Esophagus squamous epithelium (tissue), 4 donors: Measurements from ENCODE around the gene ARHGEF11.

Experiments used
- CTCF ChIP-seq, 6 experiments: fragments of 450-650 bp in 4 of 6; fragments of 200-600 bp in 2 of 6; sonication (generic) in 2 of 6; IDR thresholded peaks; one replicate each; pipeline ENCODE4 v1.5.1; 2016 to 2019; ENCODE audit warnings: antibody characterized with exemption in 6 of 6, mild to moderate bottlenecking in 4 of 6, moderate library complexity in 4 of 6
- POLR2A ChIP-seq, 4 donors: fragments of 450-650 bp; IDR thresholded peaks; one replicate each; pipeline ENCODE4 v1.6.1; 2017; ENCODE audit warnings: antibody characterized with exemption in 4 of 4, mild to moderate bottlenecking in 4 of 4, moderate library complexity in 3 of 4

- TF ChIP-seq CTCF (IDR thresholded peaks at IDR 0.05) (no peak), POLR2A (IDR thresholded peaks at IDR 0.05) (no peak)
These were observed 70.5 kb downstream of the ARHGEF11 start for GRCh38 chr1:156975084-156975483.
